MCF 10A (cell line): ENCODE data around the gene REP15. TPM values are rescaled to one million over a fixed set of nuclear protein-coding genes. Genes with fewer than 3 reads are reported as not detected.
A peak's percentile ranks its signal among the peaks of the same experiment; 100 is the strongest.

Experiments
- Bru-seq: library from RNA; stranded (reverse); fragments of 400-500 nt; gene quantifications from one replicate; lab custom pipeline; 2021; lab: Mats Ljungman, UMichigan
- BruChase-seq, 2 experiments: library from RNA; stranded (reverse); fragments of 400-500 nt; gene quantifications; one replicate each; lab custom pipeline; 2021; lab: Mats Ljungman, UMichigan
- BruUV-seq: library from RNA; stranded (reverse); fragments of 400-500 nt; replicated peaks from 2 replicates; lab custom pipeline; 2021; lab: Mats Ljungman, UMichigan
- CTCF ChIA-PET: fragments of 300-600 bp; sonication (Branson Sonifier 250); formaldehyde crosslinking; extraction: SDS; loops from one replicate; lab custom pipeline; 2021; ENCODE audit warnings: antibody characterized with exemption, inconsistent platforms; lab: Yijun Ruan, JAX
- POLR2A ChIA-PET: fragments of 300-600, 350-650 bp; sonication (Branson Sonifier 250); formaldehyde crosslinking; extraction: SDS; loops from one replicate; lab custom pipeline; 2020; ENCODE audit warnings: antibody characterized with exemption, inconsistent platforms; lab: Yijun Ruan, JAX
- DNase-seq: peaks from one replicate; pipeline ENCODE4 v3.0.0-alpha.2; 2018; ENCODE audit not compliant: unreplicated experiment
- H3K27ac Mint-ChIP-seq: one replicate; pipeline ENCODE4 v1.8.0; 2022; ENCODE audit warnings: mild to moderate bottlenecking, low read depth, mixed read lengths; ENCODE audit not compliant: unreplicated experiment
- H3K27me3 Mint-ChIP-seq: one replicate; pipeline ENCODE4 v1.8.0; 2022; ENCODE audit warnings: mixed read lengths; ENCODE audit not compliant: insufficient read depth, unreplicated experiment
- H3K36me3 Mint-ChIP-seq: one replicate; pipeline ENCODE4 v1.8.0; 2022; ENCODE audit warnings: mild to moderate bottlenecking, moderate library complexity, mixed read lengths; ENCODE audit not compliant: insufficient read depth, unreplicated experiment
- H3K4me1 Mint-ChIP-seq: one replicate; pipeline ENCODE4 v1.8.0; 2022; ENCODE audit warnings: mixed read lengths; ENCODE audit not compliant: insufficient read depth, unreplicated experiment
- H3K4me3 Mint-ChIP-seq: one replicate; pipeline ENCODE4 v1.8.0; 2022; ENCODE audit warnings: mild to moderate bottlenecking, moderate library complexity, mixed read lengths; ENCODE audit not compliant: unreplicated experiment
- H3K9me3 Mint-ChIP-seq: one replicate; pipeline ENCODE4 v1.8.0; 2022; ENCODE audit warnings: mixed read lengths; ENCODE audit not compliant: unreplicated experiment
- intact Hi-C: fragments of 100-400 bp; cut with micrococcal nuclease; formaldehyde crosslinking; loops from 2 replicates; pipeline ENCODE4 v1.14.1; 2022
- long read RNA-seq: library from polyadenylated mRNA; stranded (forward); transcript quantifications from one replicate; pipeline ENCODE4 v2.0.0, GENCODE V29; 2022
- total RNA-seq: library from RNA; stranded (reverse); gene quantifications from 2 replicates; pipeline ENCODE4 v1.2.3, GENCODE V29; 2022
- TF ChIP-seq, protein P1 (sequence below): fragments of 200-600 bp; IDR thresholded peaks from one replicate; pipeline ENCODE4 v1.8.0; 2022; ENCODE audit warnings: antibody characterized with exemption, mild to moderate bottlenecking; ENCODE audit not compliant: unreplicated experiment

The REP15 gene, protein sequence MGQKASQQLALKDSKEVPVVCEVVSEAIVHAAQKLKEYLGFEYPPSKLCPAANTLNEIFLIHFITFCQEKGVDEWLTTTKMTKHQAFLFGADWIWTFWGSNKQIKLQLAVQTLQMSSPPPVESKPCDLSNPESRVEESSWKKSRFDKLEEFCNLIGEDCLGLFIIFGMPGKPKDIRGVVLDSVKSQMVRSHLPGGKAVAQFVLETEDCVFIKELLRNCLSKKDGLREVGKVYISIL
- total RNA-seq (0.86 and 1.3 TPM in 2 replicates), Bru-seq, nascent RNA (percentile 82 among the genes with signal in this experiment), BruChase-seq, experiment 1, labeled RNA remaining after a 6-hour chase (percentile 58 among the genes with signal in this experiment), BruChase-seq, experiment 2, labeled RNA remaining after a 2-hour chase (percentile 56 among the genes with signal in this experiment)
- long read RNA-seq: 0 reads

DNA sequence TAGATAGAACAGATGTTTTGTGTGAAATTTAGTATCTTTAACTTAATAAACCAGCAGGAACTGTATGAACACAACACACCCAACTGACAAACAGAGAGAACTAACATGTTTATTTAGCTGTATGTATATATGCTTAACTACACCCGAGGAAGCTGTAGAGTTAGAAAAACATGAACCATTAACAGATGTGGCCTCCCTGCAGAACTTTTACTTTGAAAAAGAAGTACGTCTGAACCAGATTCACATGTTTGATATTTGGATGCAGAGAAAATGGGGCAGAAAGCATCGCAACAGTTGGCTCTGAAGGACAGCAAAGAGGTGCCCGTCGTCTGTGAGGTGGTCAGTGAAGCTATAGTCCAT, at the start of gene REP15:
Gene REP15, plus strand, starts transcription at position 155 of the 360 bp plus-strand sequence. Its CDS starts 116 bp downstream, at position 271.
- Mint-ChIP-seq H3K27me3 (no peaks in the 10 kb centered on the region), H3K9me3 (no peaks in the 10 kb centered on the region), H3K4me3 (no peak within 1 kb of the TSS), H3K36me3 (peaks cover 34% of the 10 kb centered on the region), H3K4me1 (no peaks in the 10 kb centered on the region), H3K27ac (no peak within 1 kb of the TSS)
- DNase-seq: no peak
- TF ChIP-seq, protein P1, sequence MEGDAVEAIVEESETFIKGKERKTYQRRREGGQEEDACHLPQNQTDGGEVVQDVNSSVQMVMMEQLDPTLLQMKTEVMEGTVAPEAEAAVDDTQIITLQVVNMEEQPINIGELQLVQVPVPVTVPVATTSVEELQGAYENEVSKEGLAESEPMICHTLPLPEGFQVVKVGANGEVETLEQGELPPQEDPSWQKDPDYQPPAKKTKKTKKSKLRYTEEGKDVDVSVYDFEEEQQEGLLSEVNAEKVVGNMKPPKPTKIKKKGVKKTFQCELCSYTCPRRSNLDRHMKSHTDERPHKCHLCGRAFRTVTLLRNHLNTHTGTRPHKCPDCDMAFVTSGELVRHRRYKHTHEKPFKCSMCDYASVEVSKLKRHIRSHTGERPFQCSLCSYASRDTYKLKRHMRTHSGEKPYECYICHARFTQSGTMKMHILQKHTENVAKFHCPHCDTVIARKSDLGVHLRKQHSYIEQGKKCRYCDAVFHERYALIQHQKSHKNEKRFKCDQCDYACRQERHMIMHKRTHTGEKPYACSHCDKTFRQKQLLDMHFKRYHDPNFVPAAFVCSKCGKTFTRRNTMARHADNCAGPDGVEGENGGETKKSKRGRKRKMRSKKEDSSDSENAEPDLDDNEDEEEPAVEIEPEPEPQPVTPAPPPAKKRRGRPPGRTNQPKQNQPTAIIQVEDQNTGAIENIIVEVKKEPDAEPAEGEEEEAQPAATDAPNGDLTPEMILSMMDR: no peak
- POLR2A ChIA-PET: no interaction called here
- intact Hi-C loops: no loop called here
- no TSS peak for BruUV-seq
- CTCF ChIA-PET: interaction anchor here (1.3 kb wide), 1 partner anchor 11 kb away, joined by 4 read pairs; no protein-coding TSS in a partner anchor

DNA sequence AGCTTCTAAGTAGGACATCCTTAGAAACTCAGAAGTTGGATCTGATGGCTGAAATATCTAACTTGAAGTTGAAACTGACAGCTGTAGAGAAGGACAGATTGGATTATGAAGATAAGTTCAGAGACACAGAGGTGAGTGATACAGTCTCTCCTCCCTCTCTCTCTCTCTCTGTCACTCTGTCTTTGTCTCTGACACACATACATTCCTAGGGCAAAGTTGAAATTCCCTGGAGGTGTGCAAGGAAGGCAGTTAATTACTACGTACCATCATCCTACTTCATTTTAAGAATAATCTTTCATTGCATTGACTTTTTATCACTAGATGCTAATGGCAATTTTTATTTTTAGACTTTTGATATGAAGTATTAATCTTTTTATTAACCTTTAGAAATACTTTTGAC, 46.2 kb upstream of the REP15 start:
- no peaks in the 10 kb centered on the region for H3K9me3 Mint-ChIP-seq
- no peak overlapping the region for H3K27ac Mint-ChIP-seq
- H3K27me3 Mint-ChIP-seq: no peaks in the 10 kb centered on the region
- ChIA-PET POLR2A (interaction anchor here (1.0 to 1.5 kb wide), 2 partner anchors 91 to 215 kb away, joined by 3 to 4 read pairs; no protein-coding TSS in a partner anchor), CTCF (interaction anchor here (0.8 to 4.1 kb wide), 3 partner anchors 215 to 225 kb away, joined by 4 to 42 read pairs (median 5); no protein-coding TSS in a partner anchor)
- no peak overlapping the region for H3K4me3 Mint-ChIP-seq
- H3K36me3 Mint-ChIP-seq: peaks cover 25% of the 10 kb centered on the region
- DNase-seq: no peak
- TF ChIP-seq, protein P1: no peak
- intact Hi-C loops: loop anchor here (5.0 kb wide), 1 partner anchor 213 kb away; no protein-coding TSS in a partner anchor
- no TSS peak for BruUV-seq
- H3K4me1 Mint-ChIP-seq: no peaks in the 10 kb centered on the region

DNA sequence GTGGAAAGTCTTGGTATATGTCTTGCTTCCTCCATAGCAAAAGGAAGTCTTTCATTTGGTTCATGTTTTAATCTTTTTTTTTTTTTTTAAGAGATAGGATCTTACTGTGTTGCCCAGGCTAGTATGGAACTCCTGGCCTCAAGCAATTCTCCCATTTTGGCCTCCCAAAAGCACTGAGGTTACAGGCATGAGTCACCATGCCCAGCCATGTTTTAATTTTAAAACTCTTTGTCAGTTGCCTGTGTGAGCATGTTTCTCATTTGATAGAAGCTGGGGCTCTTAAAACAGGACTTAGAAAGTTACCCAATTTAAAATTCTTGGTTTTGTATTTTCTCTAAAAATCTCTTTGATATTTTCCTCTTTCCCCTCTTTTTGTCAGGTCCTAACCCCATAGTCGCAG, 45.0 kb upstream of the REP15 start:
- TF ChIP-seq, protein P1: no peak
- no peaks in the 10 kb centered on the region for H3K4me1 Mint-ChIP-seq

More for the DNA sequence above, 45.0 kb upstream of the REP15 start:
- no peak for DNase-seq
- Mint-ChIP-seq H3K4me3 (no peak overlapping the region), H3K27me3 (no peaks in the 10 kb centered on the region), H3K27ac (no peak overlapping the region), H3K9me3 (no peaks in the 10 kb centered on the region), H3K36me3 (peaks cover 18% of the 10 kb centered on the region)
- ChIA-PET CTCF (interaction anchor here (0.6 to 4.1 kb wide), 5 partner anchors 216 to 257 kb away, joined by 3 to 42 read pairs (median 4); no protein-coding TSS in a partner anchor), POLR2A (interaction anchor here (0.6 to 0.7 kb wide), 2 partner anchors 56 to 259 kb away, joined by 3 read pairs; no protein-coding TSS in a partner anchor)
- no TSS peak for BruUV-seq
- intact Hi-C loops: loop anchor here (5.0 kb wide), 1 partner anchor 214 kb away; no protein-coding TSS in a partner anchor
